ENCODE results near the gene DLG2.

- TF ChIP-seq CTCF (IDR thresholded peaks at IDR 0.05; ENCODE audit: extremely low read depth in 1 of 2, insufficient read depth in 1 of 2, low read depth in 1 of 2, low read length in 2 of 2) (no peak), POLR2A (IDR thresholded peaks at IDR 0.05; ENCODE audit: low read depth, low read length) (no peak), POLR2AphosphoS5 (IDR thresholded peaks at IDR 0.05; ENCODE audit: insufficient read depth, low read depth, low read length) (no peak), EZH2 (IDR thresholded peaks at IDR 0.05; ENCODE audit: borderline replicate concordance, low read depth, low read length, severe bottlenecking) (no peak)
- TF ChIP-seq, protein P1, sequence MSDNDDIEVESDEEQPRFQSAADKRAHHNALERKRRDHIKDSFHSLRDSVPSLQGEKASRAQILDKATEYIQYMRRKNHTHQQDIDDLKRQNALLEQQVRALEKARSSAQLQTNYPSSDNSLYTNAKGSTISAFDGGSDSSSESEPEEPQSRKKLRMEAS (IDR thresholded peaks at IDR 0.05; ENCODE audit: insufficient read depth, insufficient read length) = no peak
Measured at GRCh38 chr11:85052636-85053035, 574.5 kb downstream of the DLG2 start.
